Measurements from ENCODE around the gene HIVEP2. TPM values are rescaled to one million over a fixed set of nuclear protein-coding genes. Genes with fewer than 3 reads are reported as not detected.

HIVEP2 gene
- total and polyA plus RNA-seq, 2 of the 4 experiments (the other 2 are of a cell fraction), result 4.3 to 11.3 TPM

DNA sequence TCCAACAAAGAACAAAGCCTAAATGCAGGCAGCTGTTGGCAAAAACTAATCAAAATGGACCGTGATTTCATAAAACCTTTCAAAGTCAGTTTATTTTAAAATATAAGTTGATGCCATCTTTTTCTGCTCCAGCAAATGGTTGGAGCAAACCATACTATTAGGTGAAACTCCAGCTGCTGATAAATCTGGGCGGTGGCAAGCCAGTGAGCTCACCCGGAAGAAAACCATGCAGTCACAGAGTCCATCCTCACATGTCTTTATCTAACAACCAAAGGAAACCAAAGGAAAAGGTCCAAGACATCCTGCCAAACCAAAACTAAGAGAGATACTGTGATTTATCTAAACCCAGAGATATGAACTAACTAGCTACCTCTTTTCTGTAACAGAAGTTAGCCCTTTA lies 72.6 kb downstream of the HIVEP2 start:
- Histone ChIP-seq H4K91ac (ENCODE audit: insufficient read depth, low read depth, low read length) (no peak overlapping the region), H4K20me1 (ENCODE audit: insufficient read depth, low read length) (no peaks in the 10 kb centered on the region), H3K79me1 (ENCODE audit: low read depth in 1 of 2, low read length in 2 of 2) (peaks cover 26 to 70% of the 10 kb centered on the region in 2 experiments), H4K8ac (ENCODE audit: low read depth in 2 of 2, low read length in 2 of 2) (peak overlapping the region in 1 of 2 experiments; percentile 61; a peak in 2 of 4 replicates), H2BK5ac (ENCODE audit: low read depth, low read length, poor library complexity, severe bottlenecking) (peak overlapping the region; percentile 56), H2AK9ac (replicated peaks; ENCODE audit: low read depth, low read length, poor library complexity) (no peak overlapping the region), H3K23ac (ENCODE audit: low read depth, low read length) (peak overlapping the region; percentile 5), H3K9me1 (ENCODE audit: insufficient read depth, low read length) (no peaks in the 10 kb centered on the region), H3K4me2 (ENCODE audit: low read depth, low read length) (peak overlapping the region; percentile 71; the same call in 1 of the 2 replicates), H3K4ac (ENCODE audit: low read depth, low read length) (no peak overlapping the region; the same call in 1 of the 2 replicates), H3K27ac (ENCODE audit: insufficient read depth, low read length) (no peak overlapping the region), H2BK120ac (ENCODE audit: low read depth, low read length) (peak overlapping the region; percentile 35), H3K27me3 (ENCODE audit: control insufficient read depth, insufficient read depth, low read length) (no peaks in the 10 kb centered on the region), H3K14ac (replicated peaks; ENCODE audit: low read depth, low read length) (peak overlapping the region; percentile 32; the same call in 1 of the 2 replicates), H2BK15ac (ENCODE audit: low read depth, low read length) (0 out of 3 replicates have a peak overlapping the region, but pooled peaks have one; percentile 10), H2BK20ac (ENCODE audit: low read depth, low read length) (peak overlapping the region; percentile 43; the same call in 1 of the 2 replicates), H3K9me3 (ENCODE audit: control insufficient read depth, insufficient read depth, low read length) (no peaks in the 10 kb centered on the region), H2AFZ (replicated peaks; ENCODE audit: low read length, poor library complexity) (no peak overlapping the region), H3K4me1 (ENCODE audit: control insufficient read depth, insufficient read depth, low read length) (peaks cover 10% of the 10 kb centered on the region), H3K4me3 (ENCODE audit: insufficient read depth, low read depth, low read length) (no peak overlapping the region), H2AK5ac (ENCODE audit: low read depth, low read length) (no peak overlapping the region), H3K56ac (ENCODE audit: extremely low read depth, insufficient read depth, low read length) (no peak overlapping the region), H4K5ac (ENCODE audit: low read depth, low read length) (no peak overlapping the region; the same call in 1 of the 2 replicates), H3K36me3 (ENCODE audit: control insufficient read depth, insufficient read depth, low read length) (no peaks in the 10 kb centered on the region), H3K9ac (ENCODE audit: low read depth, low read length) (no peak overlapping the region), H3K18ac (ENCODE audit: low read depth, low read length) (peak overlapping the region; percentile 45; the same call in 1 of the 2 replicates)
- in situ Hi-C loops (cut with MboI; ENCODE audit: low sequenced_read_pairs) (no loop called here), dilution Hi-C loops (cut with HindIII; ENCODE audit: low sequenced_read_pairs, unreplicated experiment) (no loop called here), intact Hi-C loops (cut with micrococcal nuclease) (no loop called here)
- no peak for TF ChIP-seq RAD21 (IDR thresholded peaks at IDR 0.05; ENCODE audit: low read length)
- TF ChIP-seq SMC3 (IDR thresholded peaks at IDR 0.05; ENCODE audit: low read depth, low read length), result no peak
- POLR2A ChIA-PET (ENCODE audit: unreplicated experiment), result no interaction called here
- BruUV-seq (replicated peaks), result no TSS peak
- CTCF ChIA-PET, result no interaction called here
- ATAC-seq (ENCODE audit: low read depth) (no peak), DNase-seq (peak; percentile 52)
- no CpG with 5 or more reads among the region's 3 CpGs for WGBS, 2 experiments (ENCODE audit: extremely low coverage in 2 of 2, insufficient read length in 1 of 2)
